ENCODE results near the gene TNFRSF1A.

GRCh38 chr12:6355491-6356373 lies 13.9 kb upstream of the TNFRSF1A start:
- no peak for TF ChIP-seq EZH2 (IDR thresholded peaks at IDR 0.05; ENCODE audit: borderline replicate concordance, low read depth, low read length, severe bottlenecking)
- TF ChIP-seq, protein P1, sequence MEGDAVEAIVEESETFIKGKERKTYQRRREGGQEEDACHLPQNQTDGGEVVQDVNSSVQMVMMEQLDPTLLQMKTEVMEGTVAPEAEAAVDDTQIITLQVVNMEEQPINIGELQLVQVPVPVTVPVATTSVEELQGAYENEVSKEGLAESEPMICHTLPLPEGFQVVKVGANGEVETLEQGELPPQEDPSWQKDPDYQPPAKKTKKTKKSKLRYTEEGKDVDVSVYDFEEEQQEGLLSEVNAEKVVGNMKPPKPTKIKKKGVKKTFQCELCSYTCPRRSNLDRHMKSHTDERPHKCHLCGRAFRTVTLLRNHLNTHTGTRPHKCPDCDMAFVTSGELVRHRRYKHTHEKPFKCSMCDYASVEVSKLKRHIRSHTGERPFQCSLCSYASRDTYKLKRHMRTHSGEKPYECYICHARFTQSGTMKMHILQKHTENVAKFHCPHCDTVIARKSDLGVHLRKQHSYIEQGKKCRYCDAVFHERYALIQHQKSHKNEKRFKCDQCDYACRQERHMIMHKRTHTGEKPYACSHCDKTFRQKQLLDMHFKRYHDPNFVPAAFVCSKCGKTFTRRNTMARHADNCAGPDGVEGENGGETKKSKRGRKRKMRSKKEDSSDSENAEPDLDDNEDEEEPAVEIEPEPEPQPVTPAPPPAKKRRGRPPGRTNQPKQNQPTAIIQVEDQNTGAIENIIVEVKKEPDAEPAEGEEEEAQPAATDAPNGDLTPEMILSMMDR (IDR thresholded peaks at IDR 0.05; ENCODE audit: borderline replicate concordance, extremely low read depth, low read length, poor library complexity, severe bottlenecking), result peak; percentile 16
